Stomach (tissue), 4 donors: ENCODE results near the gene KRT86.

Experiments used
- CTCF ChIP-seq, 7 experiments: fragments of 450-650 bp in 4 of 7; fragments of 200-600 bp in 3 of 7; sonication (generic) in 3 of 7; IDR thresholded peaks; one replicate each; pipeline ENCODE4 v1.5.1; 2016 to 2019; ENCODE audit warnings: antibody characterized with exemption in 7 of 7, control low read depth in 2 of 7, mild to moderate bottlenecking in 1 of 7
- POLR2A ChIP-seq, 4 donors: fragments of 450-650 bp; IDR thresholded peaks; one replicate each; pipeline ENCODE4 v1.6.1; 2016; ENCODE audit warnings: antibody characterized with exemption in 4 of 4, control low read depth in 2 of 4, mild to moderate bottlenecking in 1 of 4, moderate library complexity in 1 of 4
- POLR2AphosphoS5 ChIP-seq, 3 donors: sonication (generic); formaldehyde crosslinking; IDR thresholded peaks; one replicate each; pipeline ENCODE4 v1.6.1; 2016; ENCODE audit warnings: antibody characterized with exemption in 3 of 3

GRCh38 chr12:52233462-52234207 is 40.8 kb upstream of the KRT86 start:
- TF ChIP-seq POLR2A (IDR thresholded peaks at IDR 0.05) (no peak), POLR2AphosphoS5 (IDR thresholded peaks at IDR 0.05) (no peak), CTCF (IDR thresholded peaks at IDR 0.05) (no peak)
